HG03575 (cell line): ENCODE measurements around the gene MAML3.

Source experiments
- ATAC-seq: cut with Tn5 transposase; IDR thresholded peaks from one replicate; pipeline ENCODE4 v1.9.1; 2021; ENCODE audit not compliant: unreplicated experiment, insufficient number of reproducible peaks, low FRiP score; ENCODE audit errors: extremely low read depth

MAML3 gene

GRCh38 chr4:140109292-140109691, 44.7 kb downstream of the MAML3 start:
- ATAC-seq: no peak

GRCh38 chr4:140108713-140109230, 45.2 kb downstream of the MAML3 start:
- no peak for ATAC-seq

DNA sequence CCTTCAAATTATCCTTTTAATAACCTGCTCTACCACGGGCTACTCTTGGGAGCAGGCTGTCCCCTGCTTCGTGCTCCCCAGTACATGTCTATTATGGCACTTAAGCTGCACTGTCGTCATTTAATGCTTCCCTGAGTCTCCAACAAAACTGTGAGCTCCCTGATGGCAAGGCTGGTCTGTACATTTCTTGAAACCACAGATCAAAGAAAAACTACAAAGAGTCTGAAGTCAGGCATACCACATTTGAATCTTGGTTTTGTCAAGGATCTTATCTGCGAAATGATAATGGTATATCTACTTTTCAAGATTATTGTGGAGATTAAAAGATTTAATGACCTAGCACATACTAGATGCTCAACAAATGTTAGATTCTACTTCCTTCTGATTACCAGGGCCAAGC, 45.7 kb downstream of the MAML3 start:
- ATAC-seq: no peak

DNA sequence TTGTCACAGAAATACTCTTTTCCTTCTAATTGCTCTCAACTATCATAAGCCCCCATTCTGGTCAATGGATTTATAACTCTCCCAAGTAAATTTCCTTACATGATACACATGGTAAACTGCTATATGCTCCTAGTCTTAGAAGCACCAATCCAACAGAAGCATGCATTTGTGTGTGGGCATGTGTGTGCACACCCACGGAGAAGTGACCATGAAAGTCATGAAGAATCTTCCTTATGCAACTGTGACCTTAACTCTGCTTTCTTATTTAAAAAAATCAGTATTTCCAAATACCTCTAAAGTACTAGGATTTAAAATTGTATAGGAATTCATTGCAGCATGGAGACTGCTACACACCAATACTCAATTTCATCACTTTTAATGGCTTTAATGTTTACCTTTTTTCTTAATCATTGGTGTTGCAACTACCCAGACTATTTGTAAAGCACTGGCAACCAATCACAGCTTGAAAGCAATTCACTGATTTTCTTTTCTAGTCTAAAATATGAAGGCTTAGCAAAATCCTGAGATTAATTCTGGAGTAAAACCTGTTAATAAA, 47.6 kb downstream of the MAML3 start:
- ATAC-seq: no peak

- no peak for ATAC-seq
These were observed 48.5 kb downstream of the MAML3 start for GRCh38 chr4:140105436-140105835.

GRCh38 chr4:140103676-140104075, 50.3 kb downstream of the MAML3 start:
- peak; percentile 94 for ATAC-seq

- ATAC-seq: no peak
These were observed 51.6 kb downstream of the MAML3 start for GRCh38 chr4:140102421-140102820.

- ATAC-seq: no peak
These were observed 53.2 kb downstream of the MAML3 start for GRCh38 chr4:140100771-140101170.

- no peak for ATAC-seq
These were observed 54.0 kb downstream of the MAML3 start for GRCh38 chr4:140099983-140100382.

DNA sequence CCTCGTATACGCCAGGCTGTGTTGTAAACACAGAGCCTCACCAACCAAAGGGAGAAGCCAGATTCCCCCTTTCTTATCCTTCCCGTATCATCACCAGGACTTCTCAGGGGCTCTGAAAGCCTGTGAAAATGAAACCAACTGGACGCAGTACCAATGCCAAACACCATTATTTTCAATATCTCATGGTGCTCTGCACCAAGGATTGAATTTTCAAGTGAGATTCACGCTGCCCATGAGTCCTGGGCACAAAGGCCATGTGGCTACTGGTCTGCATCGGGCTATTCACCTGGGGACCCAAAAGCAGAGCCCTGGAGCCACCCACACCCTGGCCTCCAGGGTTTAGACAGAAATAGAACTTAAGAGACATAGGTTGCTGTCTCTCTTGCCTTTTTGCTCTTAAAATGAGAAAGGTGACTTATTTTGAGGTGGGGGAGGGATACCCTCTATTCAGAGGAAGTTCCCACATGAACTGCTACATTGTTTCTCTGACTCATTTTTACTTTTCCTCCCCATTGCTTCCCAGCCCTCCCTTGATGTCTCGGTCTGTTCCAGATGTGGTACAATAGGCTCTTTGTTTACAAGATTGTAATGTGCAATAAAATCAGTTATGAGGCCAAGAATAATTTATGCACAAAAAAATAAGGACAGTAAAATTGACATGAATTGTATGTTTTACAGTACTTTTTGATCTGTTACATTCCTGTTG, 55.4 kb downstream of the MAML3 start:
- no peak for ATAC-seq

DNA sequence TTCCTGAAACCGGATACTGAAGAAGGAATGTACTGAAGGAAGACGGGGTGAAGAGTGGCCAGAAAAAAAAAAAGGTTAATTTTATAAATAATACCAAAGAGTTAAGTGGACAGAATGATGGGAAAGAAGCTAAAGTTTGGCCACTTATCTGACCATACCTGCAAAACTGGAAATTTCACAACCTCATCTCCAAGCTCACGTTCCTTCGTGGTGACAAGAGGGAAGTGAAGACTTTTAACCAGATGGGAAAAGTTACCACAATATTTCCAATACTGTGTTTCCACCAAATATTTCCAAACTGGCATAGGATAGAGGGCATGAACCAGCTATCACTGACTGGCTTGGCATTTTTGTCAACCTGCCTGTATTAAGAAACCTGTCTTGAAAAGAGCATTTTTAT, 56.4 kb downstream of the MAML3 start:
- no peak for ATAC-seq

DNA sequence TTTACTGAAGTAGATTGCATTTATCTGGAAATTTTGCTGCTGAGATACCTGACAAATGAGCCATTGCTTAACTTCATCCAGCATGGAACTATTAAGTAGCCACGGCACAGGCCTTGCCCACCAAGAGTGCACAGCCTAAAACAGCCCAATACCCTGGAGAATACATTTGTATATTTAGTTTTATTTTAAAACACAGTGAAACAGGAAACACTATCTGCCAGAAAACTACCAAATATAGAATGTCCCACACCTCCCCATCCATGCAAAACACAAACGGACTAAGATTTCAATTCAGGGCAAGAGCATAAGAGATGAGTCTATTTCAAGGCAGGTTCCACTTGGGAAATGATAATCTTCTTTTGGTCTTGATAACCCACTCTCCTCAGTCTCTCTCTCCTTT, 57.1 kb downstream of the MAML3 start:
- ATAC-seq: no peak

- no peak for ATAC-seq
These were observed 57.5 kb downstream of the MAML3 start for GRCh38 chr4:140096483-140096861.

GRCh38 chr4:140095694-140096482, 58.1 kb downstream of the MAML3 start:
- ATAC-seq: no peak

DNA sequence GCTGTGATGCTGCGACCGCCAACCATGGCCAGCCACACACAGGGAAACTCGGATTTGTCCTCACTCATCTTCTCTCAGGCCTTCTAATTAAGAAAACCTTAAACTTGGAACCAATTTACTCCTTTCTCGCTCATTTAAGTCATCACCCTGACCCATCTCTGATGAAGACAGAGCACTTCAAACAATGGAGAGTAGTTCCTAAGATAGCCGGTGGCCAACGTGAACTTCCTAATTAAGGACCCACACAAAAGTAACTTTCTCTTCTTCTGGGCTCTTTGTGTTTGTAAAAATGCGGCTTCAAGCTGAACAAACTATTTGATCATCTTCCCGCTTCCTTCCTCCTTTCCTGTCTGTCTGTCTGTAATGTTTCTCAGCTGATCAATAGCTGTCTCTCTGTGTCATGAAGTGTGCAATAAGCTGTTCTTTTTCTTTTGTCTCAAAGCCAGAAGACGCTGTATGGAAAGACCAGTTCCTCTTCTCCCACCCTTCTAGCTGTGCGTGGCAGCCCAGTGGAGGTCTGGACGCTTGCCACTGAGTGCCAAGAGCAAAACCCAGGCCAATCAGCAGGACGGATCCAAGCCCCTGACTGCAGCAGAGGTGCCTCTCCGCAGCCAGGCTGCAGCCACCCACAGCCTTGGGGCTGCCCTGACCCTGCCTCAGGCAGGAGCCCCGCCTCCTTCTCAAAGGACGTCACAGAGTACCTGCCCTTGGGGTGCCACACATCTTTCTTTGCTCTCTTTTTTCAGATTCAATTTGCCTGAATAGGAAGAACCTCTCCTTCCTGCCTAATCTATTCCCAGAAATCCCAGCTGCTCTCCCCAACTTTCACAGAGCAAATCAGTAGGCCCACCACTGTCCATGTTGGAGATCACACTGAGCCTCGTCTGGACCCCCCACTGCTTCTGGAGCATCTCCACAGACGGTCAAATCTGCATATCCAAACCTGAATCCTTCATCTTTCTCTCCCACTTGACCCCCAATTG, 59.3 kb downstream of the MAML3 start:
- no peak for ATAC-seq

DNA sequence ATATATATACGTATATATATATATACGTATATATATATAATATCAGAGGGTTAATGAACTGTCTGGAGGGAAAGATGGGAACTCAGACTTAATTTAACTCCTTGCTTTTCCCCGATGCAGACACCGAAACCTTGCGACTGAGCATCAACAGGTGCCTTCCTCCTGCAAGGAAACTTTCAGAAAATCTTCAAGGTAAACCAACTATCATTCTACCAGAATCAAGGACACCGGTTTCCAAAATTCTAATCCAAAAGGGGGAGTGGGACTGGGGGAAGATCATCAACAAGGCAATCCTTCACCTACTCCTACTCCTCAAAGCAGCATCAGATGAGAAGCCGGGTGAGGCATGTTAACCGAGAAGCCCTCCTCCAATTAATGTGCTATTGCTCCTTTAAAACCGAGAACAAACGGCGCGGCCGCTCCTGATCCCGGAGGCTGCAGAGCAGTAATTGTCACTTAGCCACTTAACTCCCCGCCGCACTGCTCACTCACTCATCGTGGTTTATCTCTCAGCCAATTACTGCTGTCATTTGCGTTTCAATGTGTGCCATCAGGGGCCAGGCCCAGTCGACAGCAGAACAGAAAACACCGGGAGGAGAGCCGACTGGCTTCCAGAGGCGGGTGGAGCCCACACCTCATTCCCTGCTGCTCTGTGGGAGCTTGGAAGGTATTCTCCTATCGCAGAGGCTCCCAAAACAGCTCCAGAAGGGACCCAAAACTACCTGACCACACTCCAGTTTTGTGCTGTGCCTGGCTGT, 61.7 kb downstream of the MAML3 start:
- no peak for ATAC-seq

GRCh38 chr4:140091305-140091704, 62.7 kb downstream of the MAML3 start:
- no peak for ATAC-seq

DNA sequence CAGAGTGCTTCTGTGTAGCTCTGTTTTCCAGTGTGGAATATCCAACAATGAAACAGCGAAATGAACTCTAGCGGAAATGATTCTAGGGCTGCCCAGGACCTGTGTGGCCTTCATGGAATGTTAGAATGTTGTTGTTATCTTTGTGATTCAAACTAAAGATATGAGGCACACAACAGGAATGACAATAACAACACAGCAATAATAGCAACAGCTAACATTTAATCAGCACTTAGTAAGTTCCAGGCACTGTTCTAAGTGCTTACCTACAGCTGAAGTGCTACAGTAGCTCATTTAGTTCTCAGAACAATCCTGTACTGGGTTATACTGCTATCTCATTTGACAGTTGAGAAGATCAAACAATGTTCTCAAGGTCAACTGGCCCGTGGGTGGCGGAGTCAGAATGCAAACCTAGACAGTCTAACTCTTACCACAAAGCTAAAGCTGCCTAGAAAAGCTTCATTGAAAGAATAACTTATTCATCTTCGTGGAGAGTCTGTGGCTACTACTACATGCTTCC, 63.7 kb downstream of the MAML3 start:
- ATAC-seq: no peak
